ENCODE measurements around the gene METTL26. TPM values are rescaled to one million over a fixed set of nuclear protein-coding genes. Genes with fewer than 3 reads are reported as not detected.

Gene METTL26
- total and polyA plus RNA-seq, 2 of the 8 experiments (the other 6 are each of a cell fraction or from before 2014, with no cell fraction given) = 100 to 186 TPM

- Histone ChIP-seq H3K4me1 (replicated peaks in 1 of 4; ENCODE audit: control insufficient read depth in 3 of 4, insufficient read depth in 4 of 4, low read length in 3 of 4) (peaks cover 0 to 14% (median 7%) of the 10 kb centered on the region in 4 experiments; a peak in 4 of 7 replicates), H3K9me3 (ENCODE audit: insufficient read depth in 2 of 2, low read depth in 1 of 2, low read length in 1 of 2) (no peaks in the 10 kb centered on the region), H3K23me2 (ENCODE audit: low read depth, low read length) (peaks cover 9% of the 10 kb centered on the region), H4K5ac (ENCODE audit: insufficient read length, low read depth, low read length) (no peak overlapping the region), H3K9ac (replicated peaks in 1 of 4; ENCODE audit: extremely low read depth in 1 of 4, low read depth in 3 of 4, low read length in 3 of 4) (no peak overlapping the region), H3K4me3 (ENCODE audit: extremely low read depth in 1 of 4, insufficient read depth in 2 of 4, low read depth in 3 of 4, low read length in 4 of 4) (no peak overlapping the region), H4K8ac (ENCODE audit: extremely low read depth, insufficient read depth, low read length) (no peak overlapping the region), H3K27me3 (replicated peaks in 1 of 4; ENCODE audit: control insufficient read depth in 3 of 4, extremely low read depth in 1 of 4, insufficient read depth in 3 of 4, low read length in 3 of 4) (peaks cover 0 to 27% (median 16%) of the 10 kb centered on the region in 4 experiments; a peak in 5 of 7 replicates), H2BK5ac (ENCODE audit: low read depth, low read length) (no peak overlapping the region), H3K23ac (ENCODE audit: insufficient read length) (no peak overlapping the region), H3K4me2 (ENCODE audit: insufficient read depth in 1 of 2, low read depth in 2 of 2, low read length in 2 of 2) (no peak overlapping the region), H3K14ac (ENCODE audit: insufficient read length) (no peak overlapping the region), H3K36me3 (ENCODE audit: control insufficient read depth in 2 of 4, insufficient read depth in 4 of 4, low read length in 3 of 4) (no peaks in the 10 kb centered on the region), H2BK20ac (ENCODE audit: low read length) (no peak overlapping the region), H3K56ac (replicated peaks; ENCODE audit: insufficient read length, low read depth, low read length) (no peak overlapping the region), H3K79me1 (ENCODE audit: low read depth, low read length) (peaks cover 14% of the 10 kb centered on the region; the same call in 1 of the 2 replicates), H3K4ac (replicated peaks; ENCODE audit: insufficient read length, low read depth, low read length) (no peak overlapping the region), H4K20me1 (replicated peaks in 1 of 2; ENCODE audit: control insufficient read depth in 1 of 2, insufficient read depth in 2 of 2, low read length in 2 of 2) (peaks cover 22 to 46% of the 10 kb centered on the region in 2 experiments), H3K18ac (ENCODE audit: extremely low read depth, low read length) (no peak overlapping the region), H2BK120ac (replicated peaks; ENCODE audit: low read depth, low read length) (no peak overlapping the region), H2BK15ac (ENCODE audit: low read length) (no peak overlapping the region), H2AK5ac (ENCODE audit: low read depth, low read length) (no peak overlapping the region), H4K91ac (replicated peaks; ENCODE audit: insufficient read length, low read length) (no peak overlapping the region), H3K27ac (ENCODE audit: low read depth, low read length) (no peak overlapping the region), H2AFZ (ENCODE audit: low read length) (no peak overlapping the region), H2BK12ac (ENCODE audit: low read depth, low read length) (no peak overlapping the region), H3K79me2 (ENCODE audit: control insufficient read depth in 1 of 2, insufficient read depth in 2 of 2, low read length in 2 of 2) (peaks cover 0 to 20% of the 10 kb centered on the region in 2 experiments; a peak in 3 of 4 replicates)
- FAIRE-seq (no peak), DNase-seq (ENCODE audit: low read depth in 1 of 2, low spot score in 2 of 2) (no peak)
- CTCF ChIA-PET (ENCODE audit: partially characterized antibody) = interaction anchor here (1.0 to 4.2 kb wide), 10 partner anchors 8 to 72 kb away, joined by 4 to 22 read pairs (median 6); no protein-coding TSS in a partner anchor
- 93% methylated on average over 15 of the region's 15 CpGs; no CpG with 5 or more reads in 1 of the 2 experiments for WGBS, 2 experiments (ENCODE audit: extremely low coverage in 1 of 2, insufficient coverage in 1 of 2, insufficient read length in 1 of 2, insufficient replicate concordance in 2 of 2, low coverage in 1 of 2, low lambda C conversion rate in 2 of 2, missing lambda C conversion rate in 1 of 2)
- TF ChIP-seq ATF3 (IDR thresholded peaks at IDR 0.05; ENCODE audit: insufficient read depth, low read depth, low read length) (no peak), YY1 (IDR thresholded peaks at IDR 0.05; ENCODE audit: low read depth, low read length) (no peak), JUN (IDR thresholded peaks at IDR 0.05; ENCODE audit: low read depth, low read length) (no peak), CEBPB (IDR thresholded peaks at IDR 0.05; ENCODE audit: low read depth, low read length) (no peak), TCF12 (IDR thresholded peaks at IDR 0.05; ENCODE audit: low read depth, low read length) (no peak), EP300 (IDR thresholded peaks at IDR 0.05; ENCODE audit: borderline replicate concordance in 1 of 2, low read depth in 2 of 2, low read length in 2 of 2) (no peak), EGR1 (IDR thresholded peaks at IDR 0.05; ENCODE audit: borderline replicate concordance, low read depth, low read length) (no peak), NANOG (IDR thresholded peaks at IDR 0.05; ENCODE audit: insufficient read depth, low read depth, low read length, poor library complexity, severe bottlenecking) (no peak), CHD2 (IDR thresholded peaks at IDR 0.05; ENCODE audit: low read length) (no peak), CREB1 (IDR thresholded peaks at IDR 0.05) (no peak)
- POLR2A ChIA-PET (ENCODE audit: partially characterized antibody) = interaction anchor here (1.7 kb wide), 1 partner anchor 8 kb away, joined by 6 read pairs; no protein-coding TSS in a partner anchor
These were observed 44.1 kb downstream of the METTL26 start for GRCh38 chr16:591892-592517.

Data from H1 (cell line).